D721Med (cell line): Measurements from ENCODE around the gene CPEB2.

Experiments
- DNase-seq: peaks from one replicate; pipeline ENCODE4 v3.0.0; 2011; ENCODE audit warnings: low spot score; ENCODE audit not compliant: insufficient read length
- FAIRE-seq: peaks from 2 replicates; lab custom pipeline; 2011; peaks lifted over from hg19 to GRCh38; lab: Jason Lieb, UNC
- CTCF ChIP-seq: IDR thresholded peaks from 2 replicates; pipeline ENCODE4 v1.5.1; 2012; ENCODE audit warnings: mild to moderate bottlenecking, control low read depth; ENCODE audit not compliant: insufficient read depth; ENCODE audit errors: missing control alignments

Gene CPEB2

GRCh38 chr4:15116509-15117079, 114.3 kb downstream of the CPEB2 start:
- DNase-seq (no peak), FAIRE-seq (no peak)
- TF ChIP-seq CTCF: no peak

GRCh38 chr4:15117270-15117946, 115.1 kb downstream of the CPEB2 start:
- FAIRE-seq: no peak
- DNase-seq: no peak
- TF ChIP-seq CTCF: no peak

- TF ChIP-seq CTCF: no peak
- FAIRE-seq: no peak
- no peak for DNase-seq
These were observed 116.0 kb downstream of the CPEB2 start for GRCh38 chr4:15118292-15118691.
